Activated CD4-positive, alpha-beta memory T cell treated with anti-CD3 and anti-CD28 coated beads for 36 hours (primary cell): Measurements from ENCODE around the gene BUB1B. TPM values are rescaled to one million over a fixed set of nuclear protein-coding genes. Genes with fewer than 3 reads are reported as not detected.

ENCODE experiments used
- CTCF ChIA-PET: fragments of 350-600 bp; sonication (Branson Sonifier 250); formaldehyde crosslinking; loops from one replicate; lab custom pipeline; 2021; ENCODE audit warnings: antibody characterized with exemption, inconsistent platforms; lab: Charles Lee
- POLR2A ChIA-PET: fragments of 350-600 bp; sonication (Branson Sonifier 250); formaldehyde crosslinking; loops from one replicate; lab custom pipeline; 2021; ENCODE audit warnings: antibody characterized with exemption; lab: Charles Lee
- DNase-seq: peaks from one replicate; pipeline ENCODE4 v3.0.0-alpha.2; 2020
- H3K27ac Mint-ChIP-seq: one replicate; pipeline ENCODE4 v1.8.0; 2021; ENCODE audit warnings: mixed read lengths
- H3K27me3 Mint-ChIP-seq: one replicate; pipeline ENCODE4 v1.8.0; 2021; ENCODE audit warnings: mixed read lengths
- H3K36me3 Mint-ChIP-seq: one replicate; pipeline ENCODE4 v1.8.0; 2021; ENCODE audit warnings: mixed read lengths
- H3K4me1 Mint-ChIP-seq: one replicate; pipeline ENCODE4 v1.8.0; 2021; ENCODE audit warnings: low read depth, mixed read lengths
- H3K4me3 Mint-ChIP-seq: one replicate; pipeline ENCODE4 v1.8.0; 2021; ENCODE audit warnings: mild to moderate bottlenecking, mixed read lengths
- H3K9me3 Mint-ChIP-seq: one replicate; pipeline ENCODE4 v1.8.0; 2021; ENCODE audit warnings: mixed read lengths
- intact Hi-C: fragments of 100-400 bp; cut with micrococcal nuclease; formaldehyde crosslinking; loops from one replicate; pipeline ENCODE4 v1.15.1; 2023
- total RNA-seq, 2 experiments: library from RNA; stranded (reverse); gene quantifications; one replicate each; pipeline ENCODE4 v1.2.3, GENCODE V29; 2021

BUB1B gene
- total RNA-seq, 2 experiments from 2014 or later: 88.8 to 96.1 TPM

- ChIA-PET POLR2A (no interaction called here), CTCF (interaction anchor here (0.9 to 3.4 kb wide), 3 partner anchors 9 to 199 kb away, joined by 3 to 17 read pairs (median 3); no protein-coding TSS in a partner anchor)
- Mint-ChIP-seq H3K36me3 (no peaks in the 10 kb centered on the region), H3K9me3 (no peaks in the 10 kb centered on the region), H3K4me1 (no peaks in the 10 kb centered on the region), H3K27ac (no peak overlapping the region), H3K4me3 (no peak overlapping the region), H3K27me3 (peaks cover 4% of the 10 kb centered on the region)
- intact Hi-C loops: no loop called here
- DNase-seq: no peak
Observed at GRCh38 chr15:40244961-40245523, 84.2 kb downstream of the BUB1B start.

GRCh38 chr15:40245666-40246450, 85.0 kb downstream of the BUB1B start:
- intact Hi-C loops: no loop called here
- Mint-ChIP-seq H3K36me3 (no peaks in the 10 kb centered on the region), H3K4me1 (no peaks in the 10 kb centered on the region), H3K27ac (no peak overlapping the region), H3K9me3 (no peaks in the 10 kb centered on the region), H3K27me3 (peaks cover 5% of the 10 kb centered on the region), H3K4me3 (no peak overlapping the region)
- POLR2A ChIA-PET: no interaction called here
- CTCF ChIA-PET: interaction anchor here (1.3 to 3.4 kb wide), 2 partner anchors 28 to 29 kb away, joined by 3 to 17 read pairs; no protein-coding TSS in a partner anchor
- no peak for DNase-seq

- DNase-seq: no peak
- H3K9me3 Mint-ChIP-seq: no peaks in the 10 kb centered on the region
- H3K36me3 Mint-ChIP-seq: no peaks in the 10 kb centered on the region
- ChIA-PET CTCF (interaction anchor here (1.2 to 3.4 kb wide), 3 partner anchors 27 to 32 kb away, joined by 3 to 17 read pairs (median 4); no protein-coding TSS in a partner anchor), POLR2A (no interaction called here)
- no peaks in the 10 kb centered on the region for H3K4me1 Mint-ChIP-seq
- intact Hi-C loops: no loop called here
- no peak overlapping the region for H3K4me3 Mint-ChIP-seq
- H3K27me3 Mint-ChIP-seq: peaks cover 9% of the 10 kb centered on the region
- no peak overlapping the region for H3K27ac Mint-ChIP-seq
Observed at GRCh38 chr15:40246496-40247280, 85.8 kb downstream of the BUB1B start.

- CTCF ChIA-PET: interaction anchor here (1.2 to 3.4 kb wide), 2 partner anchors 27 to 32 kb away, joined by 4 to 17 read pairs; no protein-coding TSS in a partner anchor
- no peaks in the 10 kb centered on the region for H3K9me3 Mint-ChIP-seq
Observed at GRCh38 chr15:40247406-40247971, 86.6 kb downstream of the BUB1B start.

GRCh38 chr15:40248006-40248783, 87.3 kb downstream of the BUB1B start:
- Mint-ChIP-seq H3K27me3 (peaks cover 12% of the 10 kb centered on the region), H3K36me3 (no peaks in the 10 kb centered on the region), H3K9me3 (no peaks in the 10 kb centered on the region), H3K4me3 (no peak overlapping the region), H3K27ac (no peak overlapping the region), H3K4me1 (peaks cover 4% of the 10 kb centered on the region)
- DNase-seq: no peak
- intact Hi-C loops: no loop called here
- POLR2A ChIA-PET: no interaction called here
- CTCF ChIA-PET: interaction anchor here (1.2 to 3.4 kb wide), 3 partner anchors 26 to 31 kb away, joined by 4 to 17 read pairs (median 4); no protein-coding TSS in a partner anchor

More at GRCh38 chr15:40247406-40247971, 86.6 kb downstream of the BUB1B start:
- DNase-seq: no peak
- H3K27me3 Mint-ChIP-seq: peaks cover 8% of the 10 kb centered on the region
- no peaks in the 10 kb centered on the region for H3K4me1 Mint-ChIP-seq
- no peaks in the 10 kb centered on the region for H3K36me3 Mint-ChIP-seq
- no peak overlapping the region for H3K27ac Mint-ChIP-seq
- intact Hi-C loops: no loop called here
- no peak overlapping the region for H3K4me3 Mint-ChIP-seq
- POLR2A ChIA-PET: no interaction called here

- ChIA-PET POLR2A (no interaction called here), CTCF (interaction anchor here (1.1 to 1.7 kb wide), 4 partner anchors 25 to 33 kb away, joined by 3 to 7 read pairs (median 5); no protein-coding TSS in a partner anchor)
- no peak for DNase-seq
Observed at GRCh38 chr15:40249477-40250303, 88.8 kb downstream of the BUB1B start.

GRCh38 chr15:40250304-40250656, 89.4 kb downstream of the BUB1B start:
- Mint-ChIP-seq H3K4me1 (peaks cover 6% of the 10 kb centered on the region), H3K36me3 (no peaks in the 10 kb centered on the region), H3K4me3 (no peak overlapping the region), H3K9me3 (no peaks in the 10 kb centered on the region), H3K27ac (no peak overlapping the region), H3K27me3 (peaks cover 28% of the 10 kb centered on the region)
- intact Hi-C loops: no loop called here
- ChIA-PET CTCF (interaction anchor here (1.1 to 1.7 kb wide), 2 partner anchors 24 to 29 kb away, joined by 3 to 6 read pairs; no protein-coding TSS in a partner anchor), POLR2A (no interaction called here)
- DNase-seq: no peak

More at GRCh38 chr15:40249477-40250303, 88.8 kb downstream of the BUB1B start:
- no peak overlapping the region for H3K27ac Mint-ChIP-seq
- intact Hi-C loops: no loop called here
- no peak overlapping the region for H3K4me3 Mint-ChIP-seq
- peaks cover 6% of the 10 kb centered on the region for H3K4me1 Mint-ChIP-seq
- H3K9me3 Mint-ChIP-seq: no peaks in the 10 kb centered on the region
- no peaks in the 10 kb centered on the region for H3K36me3 Mint-ChIP-seq
- H3K27me3 Mint-ChIP-seq: peaks cover 25% of the 10 kb centered on the region

- CTCF ChIA-PET: interaction anchor here (1.1 to 1.7 kb wide), 2 partner anchors 24 to 28 kb away, joined by 3 to 6 read pairs; no protein-coding TSS in a partner anchor
- intact Hi-C loops: no loop called here
- DNase-seq: no peak
- H3K9me3 Mint-ChIP-seq: no peaks in the 10 kb centered on the region
- POLR2A ChIA-PET: no interaction called here
- no peak overlapping the region for H3K27ac Mint-ChIP-seq
- peaks cover 30% of the 10 kb centered on the region for H3K27me3 Mint-ChIP-seq
- peaks cover 6% of the 10 kb centered on the region for H3K4me1 Mint-ChIP-seq
- no peaks in the 10 kb centered on the region for H3K36me3 Mint-ChIP-seq
- H3K4me3 Mint-ChIP-seq: no peak overlapping the region
Observed at GRCh38 chr15:40250771-40251483, 90.1 kb downstream of the BUB1B start.

- Mint-ChIP-seq H3K27me3 (peaks cover 30% of the 10 kb centered on the region), H3K9me3 (no peaks in the 10 kb centered on the region), H3K4me3 (no peak overlapping the region), H3K27ac (no peak overlapping the region), H3K36me3 (no peaks in the 10 kb centered on the region), H3K4me1 (peaks cover 6% of the 10 kb centered on the region)
- ChIA-PET POLR2A (no interaction called here), CTCF (no interaction called here)
- no peak for DNase-seq
- intact Hi-C loops: no loop called here
Observed at GRCh38 chr15:40251486-40252140, 90.7 kb downstream of the BUB1B start.

- CTCF ChIA-PET: interaction anchor here (1.1 kb wide), 1 partner anchor 22 kb away, joined by 4 read pairs; no protein-coding TSS in a partner anchor
- Mint-ChIP-seq H3K36me3 (no peaks in the 10 kb centered on the region), H3K9me3 (no peaks in the 10 kb centered on the region), H3K27me3 (peaks cover 30% of the 10 kb centered on the region), H3K4me3 (no peak overlapping the region), H3K27ac (no peak overlapping the region), H3K4me1 (peaks cover 6% of the 10 kb centered on the region)
- intact Hi-C loops: no loop called here
- POLR2A ChIA-PET: no interaction called here
- no peak for DNase-seq
Observed at GRCh38 chr15:40252141-40252437, 91.2 kb downstream of the BUB1B start.
